Panc1 (cell line): Measurements from ENCODE around the gene STX18.

Experiments used
- CTCF ChIP-seq: fragments of 450-650 bp; IDR thresholded peaks from 2 replicates; pipeline ENCODE4 v1.5.1; 2017; ENCODE audit warnings: mild to moderate bottlenecking
- POLR2AphosphoS5 ChIP-seq: IDR thresholded peaks from 2 replicates; pipeline ENCODE4 v1.6.1; 2012; ENCODE audit warnings: mild to moderate bottlenecking, low read depth, low read length, moderate library complexity
- REST ChIP-seq, 2 experiments: IDR thresholded peaks; 2 replicates each; pipeline ENCODE4 v1.6.1; 2011 to 2012; ENCODE audit warnings: low read depth in 2 of 2, control low read depth in 1 of 2, low read length in 1 of 2, mild to moderate bottlenecking in 1 of 2, moderate library complexity in 1 of 2; ENCODE audit not compliant: insufficient read depth in 1 of 2
- SIN3A ChIP-seq: IDR thresholded peaks from 2 replicates; pipeline ENCODE4 v1.6.1; 2012; ENCODE audit warnings: low read depth, mild to moderate bottlenecking, low read length, moderate library complexity, borderline replicate concordance; ENCODE audit not compliant: insufficient read depth

GRCh38 chr4:4410271-4410670, 131.6 kb downstream of the STX18 start:
- TF ChIP-seq CTCF (no peak), SIN3A (no peak), REST (IDR thresholded peaks at IDR 0.05; ENCODE audit: insufficient read depth in 1 of 2, low read depth in 2 of 2, low read length in 1 of 2) (no peak), POLR2AphosphoS5 (no peak)
